ENCODE data around the gene IL17RC. TPM values are rescaled to one million over a fixed set of nuclear protein-coding genes. Genes with fewer than 3 reads are reported as not detected.

Gene IL17RC
- total and polyA plus RNA-seq, 3 experiments from 2014 or later, result 0.20 to 11.0 (median 0.31) TPM

DNA sequence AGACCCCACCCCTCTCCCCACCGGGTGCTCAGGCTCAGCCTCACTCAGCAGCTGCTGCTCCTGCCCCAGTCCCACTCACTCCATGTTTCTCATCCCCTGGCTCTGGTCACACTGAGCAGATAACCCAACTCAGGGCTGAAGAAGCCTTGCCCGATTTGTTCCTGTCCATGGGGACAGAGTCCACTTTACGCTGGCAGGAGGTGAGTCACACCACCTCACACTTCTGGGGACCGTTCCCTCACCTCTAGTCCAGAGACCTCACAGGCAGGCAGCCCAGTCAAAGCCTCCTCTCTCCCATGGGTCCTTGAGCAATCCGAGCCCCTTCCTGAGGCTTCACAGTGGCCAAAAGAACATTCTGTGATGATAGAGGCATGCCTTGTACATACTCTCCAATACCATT lies 38.2 kb upstream of the IL17RC start:
- Histone ChIP-seq H3K27ac (ENCODE audit: low read depth, low read length) (no peak overlapping the region), H3K4me3 (ENCODE audit: low read length) (no peak overlapping the region), H3K9me3 (ENCODE audit: low read length) (no peaks in the 10 kb centered on the region), H3K27me3 (ENCODE audit: insufficient read depth, low read length, poor library complexity, severe bottlenecking) (no peaks in the 10 kb centered on the region), H3K36me3 (ENCODE audit: insufficient read depth, low read length) (no peaks in the 10 kb centered on the region), H3K4me1 (ENCODE audit: insufficient read depth, low read length) (no peaks in the 10 kb centered on the region)
- Mint-ChIP-seq H3K36me3 (no peaks in the 10 kb centered on the region), H3K4me3 (no peak overlapping the region), H3K27me3 (peaks cover 0 to 3% of the 10 kb centered on the region in 2 donors), H3K9me3 (no peaks in the 10 kb centered on the region), H3K27ac (no peak overlapping the region), H3K4me1 (no peaks in the 10 kb centered on the region)
- POLR2A ChIA-PET, result no interaction called here
- DNase-seq, result no peak
- CTCF ChIA-PET, result no interaction called here

DNA sequence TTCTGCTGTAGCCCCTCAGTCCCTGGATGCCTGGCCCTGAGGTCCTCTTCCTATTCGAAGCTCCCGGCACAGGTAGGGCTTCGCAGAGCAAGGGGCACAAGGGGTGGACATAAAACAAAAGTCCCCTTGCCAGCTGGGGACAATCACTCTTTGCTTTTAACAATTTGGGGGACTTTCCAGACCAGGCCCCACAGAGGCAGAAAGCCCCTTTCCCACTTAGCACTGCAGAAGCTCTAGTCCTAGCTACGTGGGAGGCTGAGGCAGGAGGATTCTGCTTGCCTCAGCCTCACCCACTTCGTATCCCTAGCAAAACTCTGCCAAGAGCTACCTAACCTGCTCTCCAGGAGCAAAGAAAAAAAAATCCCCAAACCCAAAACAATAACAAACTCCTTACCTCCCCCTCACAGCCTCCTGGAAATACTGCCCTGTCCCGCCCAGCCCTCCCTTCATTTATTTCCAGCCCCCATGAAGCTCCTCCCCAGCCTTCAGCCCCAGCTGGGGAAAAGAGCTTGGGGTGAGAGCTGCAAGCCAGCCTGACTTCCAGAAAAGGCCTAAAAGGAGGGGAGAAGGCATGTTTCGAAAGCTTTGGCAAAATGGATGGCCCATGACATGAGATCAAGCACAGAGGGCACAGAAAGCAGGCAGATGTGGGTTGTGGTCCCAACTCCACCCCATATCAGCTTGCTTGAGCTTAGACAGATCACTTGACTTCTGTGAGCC lies 36.9 kb upstream of the IL17RC start, which contains the start of gene CIDEC:
Gene CIDEC (minus strand): TSS at position 424 of the 720 bp plus-strand sequence. CDS start 1,767 bp downstream, outside the sequence.
- no peaks in the 10 kb centered on the region for H3K9me3 Mint-ChIP-seq

DNA sequence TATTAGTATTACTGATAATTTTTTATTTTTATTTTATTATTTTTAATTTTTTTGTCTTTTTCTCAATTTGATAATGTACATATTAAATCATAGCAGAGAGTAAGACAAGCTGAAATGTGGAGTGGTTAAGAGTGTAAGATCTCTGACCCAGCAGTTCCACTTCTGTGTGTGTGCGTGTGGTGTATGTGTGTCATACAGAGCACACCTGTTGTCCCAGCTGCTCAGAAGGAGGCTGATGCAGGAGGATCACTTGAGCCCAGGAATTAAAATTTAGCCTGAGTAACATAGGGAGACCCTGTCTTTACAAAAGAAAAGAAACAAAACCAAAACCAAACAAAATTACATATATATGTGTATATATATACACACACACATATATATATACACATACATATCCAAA lies 35.5 kb upstream of the IL17RC start:
- Histone ChIP-seq H3K27me3 (ENCODE audit: insufficient read depth, low read length, poor library complexity, severe bottlenecking) (no peaks in the 10 kb centered on the region), H3K36me3 (ENCODE audit: insufficient read depth, low read length) (no peaks in the 10 kb centered on the region), H3K27ac (ENCODE audit: low read depth, low read length) (no peak overlapping the region), H3K4me3 (ENCODE audit: low read length) (no peak overlapping the region), H3K4me1 (ENCODE audit: insufficient read depth, low read length) (no peaks in the 10 kb centered on the region), H3K9me3 (ENCODE audit: low read length) (no peaks in the 10 kb centered on the region)
- Mint-ChIP-seq H3K27me3 (peaks cover 2 to 7% of the 10 kb centered on the region in 2 donors), H3K4me1 (no peaks in the 10 kb centered on the region), H3K36me3 (no peaks in the 10 kb centered on the region), H3K9me3 (no peaks in the 10 kb centered on the region), H3K27ac (no peak overlapping the region), H3K4me3 (no peak overlapping the region)
- POLR2A ChIA-PET, result no interaction called here
- CTCF ChIA-PET, result no interaction called here
- no peak for DNase-seq

More for the DNA sequence above, 36.9 kb upstream of the IL17RC start, which contains the start of gene CIDEC:
- POLR2A ChIA-PET, result no interaction called here
- Mint-ChIP-seq H3K36me3 (no peaks in the 10 kb centered on the region), H3K4me1 (no peaks in the 10 kb centered on the region), H3K27ac (peak within 1 kb of the TSS in 1 of 8 donors; percentile 41), H3K27me3 (peaks cover 2 to 7% of the 10 kb centered on the region in 2 donors), H3K4me3 (no peak within 1 kb of the TSS)
- Histone ChIP-seq H3K27ac (ENCODE audit: low read depth, low read length) (no peak within 1 kb of the TSS), H3K4me1 (ENCODE audit: insufficient read depth, low read length) (no peaks in the 10 kb centered on the region), H3K36me3 (ENCODE audit: insufficient read depth, low read length) (no peaks in the 10 kb centered on the region), H3K9me3 (ENCODE audit: low read length) (no peaks in the 10 kb centered on the region), H3K27me3 (ENCODE audit: insufficient read depth, low read length, poor library complexity, severe bottlenecking) (no peaks in the 10 kb centered on the region), H3K4me3 (ENCODE audit: low read length) (no peak within 1 kb of the TSS)
- no peak for DNase-seq
- CTCF ChIA-PET, result no interaction called here

DNA sequence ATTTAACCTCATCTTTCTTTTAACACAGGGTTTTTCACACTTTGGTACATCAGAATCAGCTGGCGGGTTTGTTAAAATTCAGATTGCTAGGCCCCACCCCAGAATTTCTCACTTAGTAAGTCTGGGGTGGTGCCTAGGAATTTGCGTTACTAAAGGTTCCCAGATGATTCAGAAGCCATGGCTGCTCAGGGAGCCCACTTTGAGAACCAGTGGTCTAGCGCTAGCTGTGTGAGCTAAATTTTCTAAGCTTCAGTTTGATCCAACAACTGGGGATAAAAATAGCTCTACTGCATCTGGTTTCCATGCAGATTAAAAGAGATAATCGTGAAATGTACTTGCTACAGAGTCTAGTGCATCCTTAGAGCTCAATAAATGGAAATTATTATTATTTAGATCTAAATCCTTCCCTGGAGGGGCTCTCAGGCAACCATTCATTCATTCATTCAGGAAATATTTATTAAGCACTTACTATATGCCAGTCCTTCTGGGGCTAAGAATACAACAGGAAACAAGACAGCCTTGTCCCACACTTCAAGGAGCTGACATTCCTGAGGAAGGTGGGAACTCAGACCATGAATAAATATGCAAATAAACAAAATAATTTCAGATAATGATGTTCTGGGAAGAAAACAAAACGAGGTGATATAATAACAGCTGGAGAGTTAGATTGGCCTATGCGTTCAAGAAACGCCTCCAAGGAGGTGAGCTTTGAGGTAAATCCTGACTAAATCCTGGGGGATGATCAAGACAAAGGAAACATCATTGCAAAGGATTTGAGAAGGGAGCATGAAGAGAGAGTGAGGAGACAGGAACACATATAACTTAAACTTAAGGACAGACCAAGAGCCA lies 33.0 kb upstream of the IL17RC start:
- POLR2A ChIA-PET, result interaction anchor here (1.4 kb wide), 1 partner anchor 50 kb away, joined by 3 read pairs; the partner anchor contains the start of gene CRELD1
- CTCF ChIA-PET, result interaction anchor here (1.1 to 1.6 kb wide), 2 partner anchors 49 to 63 kb away, joined by 3 to 5 read pairs; no protein-coding TSS in a partner anchor
- DNase-seq, result no peak

DNA sequence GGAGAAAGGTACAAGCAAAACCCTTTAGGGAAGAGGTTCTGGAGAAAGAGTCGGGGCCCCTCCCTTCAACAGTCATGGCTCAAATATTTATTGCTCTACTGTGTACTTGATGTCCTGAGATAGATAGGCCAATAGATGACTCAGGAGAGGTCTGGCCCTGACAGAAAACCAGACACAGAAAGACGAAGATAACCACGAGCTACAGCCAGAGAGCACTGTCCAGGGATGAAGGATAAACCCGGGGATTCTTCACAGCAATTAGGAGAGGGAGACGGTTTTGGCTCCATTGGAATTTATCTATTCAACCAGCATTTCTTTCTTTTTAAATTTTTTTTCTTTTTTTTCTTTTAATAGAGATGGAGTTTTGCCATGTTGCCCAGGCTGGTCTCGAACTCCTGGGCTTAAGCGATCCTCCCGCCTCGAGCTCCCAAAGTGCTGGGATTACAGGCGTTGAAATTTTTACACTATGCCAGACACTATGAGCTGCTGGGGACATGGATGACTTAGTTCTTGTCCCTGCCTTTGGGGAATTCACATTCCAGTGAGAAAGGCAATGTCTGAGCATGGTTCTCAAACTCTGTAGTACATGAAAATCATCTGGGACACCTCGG lies 32.2 kb upstream of the IL17RC start:
- H3K27me3 ChIP-seq (ENCODE audit: insufficient read depth, low read length, poor library complexity, severe bottlenecking), result no peaks in the 10 kb centered on the region
- peaks cover under 1% of the 10 kb centered on the region for H3K4me1 ChIP-seq (ENCODE audit: insufficient read depth, low read length)
- Mint-ChIP-seq H3K4me3 (peak overlapping the region in 1 of 7 donors; percentile 46), H3K27ac (peak overlapping the region in 1 of 8 donors; percentile 40), H3K27me3 (peaks cover 2 to 7% of the 10 kb centered on the region in 2 donors), H3K36me3 (no peaks in the 10 kb centered on the region), H3K9me3 (no peaks in the 10 kb centered on the region), H3K4me1 (no peaks in the 10 kb centered on the region)
- H3K9me3 ChIP-seq (ENCODE audit: low read length), result no peaks in the 10 kb centered on the region
- ChIA-PET POLR2A (interaction anchor here (0.6 to 1.4 kb wide), 2 partner anchors 49 to 95 kb away, joined by 3 read pairs; partner anchors contain the start of gene CRELD1), CTCF (interaction anchor here (1.6 kb wide), 1 partner anchor 48 kb away, joined by 5 read pairs; no protein-coding TSS in a partner anchor)
- DNase-seq, result no peak
- no peak overlapping the region for H3K4me3 ChIP-seq (ENCODE audit: low read length)
- peak overlapping the region; percentile 29 for H3K27ac ChIP-seq (ENCODE audit: low read depth, low read length)
- no peaks in the 10 kb centered on the region for H3K36me3 ChIP-seq (ENCODE audit: insufficient read depth, low read length)

More for the DNA sequence above, 33.0 kb upstream of the IL17RC start:
- Mint-ChIP-seq H3K9me3 (no peaks in the 10 kb centered on the region), H3K27me3 (peaks cover 2 to 7% of the 10 kb centered on the region in 2 donors), H3K4me1 (no peaks in the 10 kb centered on the region), H3K4me3 (peak overlapping the region in 1 of 7 donors; percentile 46), H3K27ac (peak overlapping the region in 1 of 8 donors; percentile 40), H3K36me3 (no peaks in the 10 kb centered on the region)
- no peaks in the 10 kb centered on the region for H3K4me1 ChIP-seq (ENCODE audit: insufficient read depth, low read length)
- no peaks in the 10 kb centered on the region for H3K27me3 ChIP-seq (ENCODE audit: insufficient read depth, low read length, poor library complexity, severe bottlenecking)
- H3K36me3 ChIP-seq (ENCODE audit: insufficient read depth, low read length), result no peaks in the 10 kb centered on the region
- H3K27ac ChIP-seq (ENCODE audit: low read depth, low read length), result peak overlapping the region; percentile 29
- H3K4me3 ChIP-seq (ENCODE audit: low read length), result no peak overlapping the region
- no peaks in the 10 kb centered on the region for H3K9me3 ChIP-seq (ENCODE audit: low read length)

DNA sequence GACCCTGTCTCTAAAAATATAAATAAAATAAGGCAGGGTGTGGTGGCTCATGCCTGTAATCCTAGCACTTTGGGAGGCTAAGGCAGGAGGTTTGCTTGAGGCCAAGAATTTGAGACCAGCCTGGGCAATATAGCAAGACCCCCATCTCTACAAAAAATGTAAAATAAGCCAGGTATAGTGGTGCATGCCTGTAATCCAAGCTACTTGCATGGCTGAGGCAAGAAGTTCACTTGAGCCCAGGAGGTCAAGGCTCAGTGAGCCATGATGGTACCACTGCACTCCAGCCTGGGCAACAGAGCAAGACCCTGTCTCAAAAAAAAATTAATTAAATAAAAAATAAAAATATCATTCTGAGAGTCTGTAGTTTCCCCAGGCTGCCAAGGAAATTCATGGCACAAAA lies 30.6 kb upstream of the IL17RC start:
- no peak overlapping the region for H3K4me3 Mint-ChIP-seq
- ChIA-PET POLR2A (no interaction called here), CTCF (no interaction called here)

DNA sequence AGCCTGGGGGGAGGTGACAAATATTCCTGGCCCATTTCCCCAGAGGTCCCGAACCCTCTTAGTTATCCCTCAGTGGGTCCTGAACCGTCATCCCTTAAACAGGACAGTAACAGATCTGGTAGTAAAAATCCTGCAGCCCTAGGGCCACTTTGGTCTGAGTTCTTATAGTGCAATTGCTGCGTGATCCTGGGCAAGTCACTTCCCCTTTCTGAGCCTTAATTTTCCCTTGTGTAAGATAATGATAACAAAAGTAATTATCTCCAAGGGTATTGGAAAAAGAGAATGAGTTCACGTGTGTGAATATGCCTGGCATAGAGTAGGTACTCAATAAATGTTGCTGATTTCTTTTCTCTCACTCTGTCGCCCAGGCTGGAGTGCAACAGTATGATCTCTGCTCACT lies 29.4 kb upstream of the IL17RC start:
- Mint-ChIP-seq H3K4me1 (peaks cover 13 to 20% (median 14%) of the 10 kb centered on the region in 3 donors), H3K9me3 (no peaks in the 10 kb centered on the region), H3K4me3 (no peak overlapping the region), H3K27me3 (peaks cover 2 to 4% of the 10 kb centered on the region in 2 donors), H3K27ac (no peak overlapping the region), H3K36me3 (peaks cover 2 to 12% (median 2%) of the 10 kb centered on the region in 3 donors)
- Histone ChIP-seq H3K27me3 (ENCODE audit: insufficient read depth, low read length, poor library complexity, severe bottlenecking) (no peaks in the 10 kb centered on the region), H3K4me1 (ENCODE audit: insufficient read depth, low read length) (peaks cover 11% of the 10 kb centered on the region), H3K36me3 (ENCODE audit: insufficient read depth, low read length) (no peaks in the 10 kb centered on the region), H3K4me3 (ENCODE audit: low read length) (no peak overlapping the region), H3K27ac (ENCODE audit: low read depth, low read length) (no peak overlapping the region), H3K9me3 (ENCODE audit: low read length) (no peaks in the 10 kb centered on the region)
- ChIA-PET CTCF (no interaction called here), POLR2A (no interaction called here)
- no peak for DNase-seq

More for the DNA sequence above, 30.6 kb upstream of the IL17RC start:
- no peak overlapping the region for H3K27ac Mint-ChIP-seq
- Histone ChIP-seq H3K27me3 (ENCODE audit: insufficient read depth, low read length, poor library complexity, severe bottlenecking) (no peaks in the 10 kb centered on the region), H3K36me3 (ENCODE audit: insufficient read depth, low read length) (no peaks in the 10 kb centered on the region), H3K4me3 (ENCODE audit: low read length) (no peak overlapping the region), H3K4me1 (ENCODE audit: insufficient read depth, low read length) (peaks cover 5% of the 10 kb centered on the region), H3K27ac (ENCODE audit: low read depth, low read length) (no peak overlapping the region), H3K9me3 (ENCODE audit: low read length) (no peaks in the 10 kb centered on the region)
- peaks cover 2 to 4% of the 10 kb centered on the region in 2 donors for H3K27me3 Mint-ChIP-seq
- H3K4me1 Mint-ChIP-seq, result peaks cover 5 to 12% (median 7%) of the 10 kb centered on the region in 3 donors
- H3K9me3 Mint-ChIP-seq, result no peaks in the 10 kb centered on the region
- no peak for DNase-seq
- peaks cover 0 to 8% (median 0%) of the 10 kb centered on the region in 3 donors for H3K36me3 Mint-ChIP-seq

Measured in CD8-positive, alpha-beta memory T cell (primary cell).